22Rv1 (cell line): ENCODE data around the gene ZNF444.
"Not testable (repeated sequence)": the region's sequence is repeated elsewhere in the genome, so short reads cannot be mapped to it uniquely, and the experiment has no call there.

ENCODE experiments used
- CTCF ChIP-seq: fragments of 450-650 bp; IDR thresholded peaks from 2 replicates; pipeline ENCODE4 v1.5.1; 2017; ENCODE audit warnings: mild to moderate bottlenecking
- ZFX ChIP-seq: fragments of 450-650 bp; IDR thresholded peaks from 2 replicates; pipeline ENCODE4 v1.6.1; 2017; ENCODE audit warnings: antibody characterized with exemption, borderline replicate concordance

DNA sequence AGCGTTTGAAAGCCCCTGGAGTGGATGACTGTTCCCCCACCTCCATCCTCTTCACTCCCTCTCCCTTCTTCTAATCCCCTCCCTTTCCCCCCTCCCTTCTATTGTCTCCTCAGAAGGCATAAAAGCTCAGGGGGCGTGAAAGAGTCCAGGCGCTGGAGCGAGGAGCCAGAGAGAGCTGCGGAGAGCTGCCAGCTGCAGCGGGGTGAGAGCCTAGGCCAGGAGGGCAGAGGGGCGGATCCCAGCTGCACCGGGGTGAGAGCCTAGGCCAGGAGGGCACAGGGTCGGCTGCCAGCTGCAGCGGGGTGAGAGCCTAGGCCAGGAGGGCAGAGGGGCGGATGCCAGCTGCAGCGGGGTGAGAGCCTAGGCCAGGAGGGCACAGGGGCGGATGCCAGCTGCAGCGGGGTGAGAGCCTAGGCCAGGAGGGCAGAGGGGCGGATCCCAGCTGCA lies 34.8 kb downstream of the ZNF444 start, which contains the start of gene GALP:
- not testable (repeated sequence) for TF ChIP-seq CTCF, ZFX
